LNCAP (cell line): ENCODE measurements around the gene SYNE1.

Experiments
- TF ChIP-seq, protein P1 (sequence below): fragments of 450-650 bp; IDR thresholded peaks from 2 replicates; pipeline ENCODE4 v1.5.1; 2017; ENCODE audit warnings: mild to moderate bottlenecking

The SYNE1 gene

DNA sequence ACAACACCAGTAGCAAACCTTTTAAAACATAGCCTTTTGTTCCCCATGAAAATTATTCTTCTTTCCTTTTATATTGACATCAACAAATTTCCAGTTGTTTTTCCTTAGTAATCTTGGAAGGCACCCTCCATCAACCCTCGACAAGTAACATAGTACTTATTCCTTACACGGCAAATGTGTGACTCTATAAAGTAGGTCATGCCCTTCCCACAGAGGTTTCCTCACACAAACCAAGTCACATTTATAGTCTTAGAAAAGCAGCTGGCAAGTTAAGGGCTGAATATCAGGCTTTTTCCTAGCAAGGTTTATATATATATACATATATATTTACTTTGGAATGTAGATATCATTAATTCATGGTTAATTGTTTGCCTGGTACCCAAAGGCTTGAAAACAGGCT, 371.5 kb downstream of the SYNE1 start:
- TF ChIP-seq, protein P1, sequence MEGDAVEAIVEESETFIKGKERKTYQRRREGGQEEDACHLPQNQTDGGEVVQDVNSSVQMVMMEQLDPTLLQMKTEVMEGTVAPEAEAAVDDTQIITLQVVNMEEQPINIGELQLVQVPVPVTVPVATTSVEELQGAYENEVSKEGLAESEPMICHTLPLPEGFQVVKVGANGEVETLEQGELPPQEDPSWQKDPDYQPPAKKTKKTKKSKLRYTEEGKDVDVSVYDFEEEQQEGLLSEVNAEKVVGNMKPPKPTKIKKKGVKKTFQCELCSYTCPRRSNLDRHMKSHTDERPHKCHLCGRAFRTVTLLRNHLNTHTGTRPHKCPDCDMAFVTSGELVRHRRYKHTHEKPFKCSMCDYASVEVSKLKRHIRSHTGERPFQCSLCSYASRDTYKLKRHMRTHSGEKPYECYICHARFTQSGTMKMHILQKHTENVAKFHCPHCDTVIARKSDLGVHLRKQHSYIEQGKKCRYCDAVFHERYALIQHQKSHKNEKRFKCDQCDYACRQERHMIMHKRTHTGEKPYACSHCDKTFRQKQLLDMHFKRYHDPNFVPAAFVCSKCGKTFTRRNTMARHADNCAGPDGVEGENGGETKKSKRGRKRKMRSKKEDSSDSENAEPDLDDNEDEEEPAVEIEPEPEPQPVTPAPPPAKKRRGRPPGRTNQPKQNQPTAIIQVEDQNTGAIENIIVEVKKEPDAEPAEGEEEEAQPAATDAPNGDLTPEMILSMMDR: no peak

DNA sequence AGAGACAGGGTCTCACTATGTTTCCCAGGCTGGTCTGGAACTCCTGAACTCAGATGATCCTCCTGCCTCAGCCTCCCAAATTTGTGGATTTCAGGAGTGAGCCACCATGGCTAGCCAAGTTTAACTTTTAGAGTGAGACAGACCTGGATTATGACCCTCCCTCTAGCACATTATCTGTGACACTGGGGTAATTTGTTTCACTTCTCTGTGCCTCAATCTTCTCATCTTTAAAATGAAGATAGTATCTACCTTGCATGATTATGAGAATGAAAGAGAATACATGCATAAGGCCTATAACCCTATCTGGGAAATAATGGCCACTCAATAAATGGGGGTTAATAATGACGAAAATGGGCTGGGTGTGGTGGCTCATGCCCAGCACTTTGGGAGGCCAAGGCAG, 373.6 kb downstream of the SYNE1 start:
- TF ChIP-seq, protein P1: no peak

DNA sequence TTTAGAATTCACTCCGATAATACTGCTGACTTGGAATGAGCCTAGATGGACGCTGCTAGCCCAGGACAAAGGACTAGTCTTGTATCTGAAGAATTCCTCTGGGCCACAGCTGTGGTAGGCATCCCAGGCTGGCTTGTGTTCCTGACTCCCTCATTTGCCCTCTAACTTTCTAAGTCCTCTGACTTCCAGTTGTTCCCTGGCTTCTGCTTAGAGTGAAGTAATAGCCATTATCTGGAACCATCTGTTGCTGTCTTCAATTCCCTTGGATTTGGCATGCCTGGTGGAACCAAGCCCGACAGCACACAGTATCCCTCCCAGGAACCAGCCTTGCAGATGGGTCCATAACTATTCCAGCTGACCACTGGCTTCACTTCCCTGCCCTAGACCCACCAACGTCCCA, 376.0 kb downstream of the SYNE1 start:
- TF ChIP-seq, protein P1: no peak

DNA sequence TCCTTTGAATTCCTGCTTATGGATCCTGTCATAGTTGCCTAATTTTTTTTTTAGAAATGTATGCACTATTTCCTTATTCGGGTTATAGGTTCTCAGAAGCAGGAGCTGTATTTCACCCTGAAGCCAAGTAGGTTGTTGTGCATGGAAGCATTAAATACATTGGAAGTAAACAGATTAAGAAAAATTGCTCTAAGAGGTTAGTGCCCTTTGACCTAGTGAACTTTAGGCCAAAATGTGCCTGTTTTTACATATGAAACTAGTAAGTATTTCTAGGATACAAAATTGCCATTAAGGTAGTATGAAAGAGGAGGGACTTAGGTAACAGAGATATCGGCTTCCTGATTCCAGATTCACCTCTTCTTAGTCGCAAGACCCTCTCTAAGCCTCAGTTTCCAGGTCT, 377.9 kb downstream of the SYNE1 start:
- TF ChIP-seq, protein P1: no peak

DNA sequence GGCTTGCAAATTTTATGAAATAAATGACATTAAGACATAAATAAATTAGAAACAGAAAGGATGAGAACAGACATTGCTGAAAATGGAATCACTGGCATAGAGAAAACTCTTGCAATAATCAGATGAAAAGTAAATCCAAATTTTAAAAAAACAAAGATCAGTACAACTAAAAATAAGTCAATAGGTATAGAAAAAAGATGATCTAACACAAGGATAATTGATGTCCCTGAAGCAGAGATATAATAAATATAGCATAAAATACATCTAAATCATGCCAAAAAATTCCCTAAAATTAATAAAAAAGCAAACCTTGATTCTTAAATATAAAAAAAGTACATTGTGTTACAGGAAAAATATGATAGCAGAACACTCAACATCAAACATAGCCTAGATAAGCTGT, 379.6 kb downstream of the SYNE1 start:
- TF ChIP-seq, protein P1: no peak

DNA sequence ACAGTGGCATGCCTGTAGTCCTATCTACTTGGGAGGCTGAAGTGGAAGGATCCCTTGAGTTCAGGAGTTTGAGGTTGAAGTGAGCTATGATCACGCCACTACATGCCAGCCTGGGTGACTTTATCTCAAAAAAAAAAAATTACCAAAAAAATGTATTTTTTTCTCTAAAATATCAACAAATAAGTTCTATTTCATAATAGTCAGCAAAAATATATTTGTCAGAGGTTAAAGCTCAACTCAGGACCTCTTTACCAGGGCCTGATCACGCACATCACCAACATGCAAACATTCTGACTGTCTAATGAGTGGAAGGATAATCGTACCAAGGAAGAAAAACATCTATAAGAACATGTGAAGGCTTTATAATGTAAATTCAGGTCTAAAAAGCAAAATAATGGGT, 387.0 kb downstream of the SYNE1 start:
- TF ChIP-seq, protein P1: no peak

DNA sequence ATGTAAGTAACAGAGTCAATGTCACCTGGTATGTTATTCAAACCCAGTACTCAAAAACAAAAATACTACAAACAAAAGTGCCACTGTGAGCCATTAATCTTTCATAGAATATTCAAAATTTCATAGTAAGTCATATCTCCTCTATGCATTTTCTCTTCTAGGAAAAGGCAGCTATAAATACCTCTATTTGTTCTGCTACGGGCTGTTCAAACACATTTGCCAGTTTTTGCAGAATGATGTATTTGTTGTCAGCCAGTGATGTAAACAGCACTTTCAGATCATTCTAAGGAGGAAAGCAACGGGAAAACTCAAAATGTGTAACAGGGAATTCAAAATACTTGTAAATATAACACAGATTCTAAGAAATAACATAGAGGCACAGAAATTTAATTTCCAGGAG, 388.2 kb downstream of the SYNE1 start:
- TF ChIP-seq, protein P1: no peak

DNA sequence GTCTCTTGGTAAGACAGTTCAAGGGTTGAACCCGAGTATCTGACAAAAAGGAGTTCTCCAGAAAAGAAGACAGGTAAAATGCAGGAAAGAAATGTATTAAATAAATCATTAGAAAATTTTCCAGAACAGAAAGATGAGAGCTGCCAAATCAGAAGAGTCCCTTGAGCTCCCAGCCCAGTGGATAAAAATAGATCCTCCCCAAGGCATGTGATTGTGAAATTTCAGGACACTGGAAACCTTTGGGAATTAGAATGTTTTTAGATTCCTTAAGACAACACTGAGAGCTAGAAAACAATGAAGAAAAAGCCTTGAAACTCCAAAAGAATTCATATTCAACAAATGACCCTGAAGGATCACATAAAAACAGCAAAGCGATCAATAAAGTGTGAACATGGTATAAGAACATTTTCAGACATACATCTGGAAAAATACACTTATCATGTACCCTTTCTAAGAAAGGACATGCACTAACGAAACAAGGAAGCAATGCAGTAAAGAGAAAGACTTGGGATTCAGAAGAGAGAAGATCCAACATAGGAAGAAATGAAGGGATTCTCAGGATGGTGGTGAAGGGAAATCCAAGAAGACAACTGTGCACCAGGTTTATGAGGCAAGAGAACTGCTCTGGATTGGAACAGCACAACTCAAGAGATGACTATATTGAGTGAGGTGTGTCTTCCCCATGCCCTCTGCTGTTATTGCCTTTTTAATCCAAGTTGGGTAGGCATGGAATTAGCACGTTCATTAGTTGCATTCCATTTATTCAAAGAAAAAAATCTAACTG, 390.4 kb downstream of the SYNE1 start:
- TF ChIP-seq, protein P1: no peak
